Endothelial cell of umbilical vein (primary cell): ENCODE results near the gene NR3C2.

ENCODE experiments used
- CTCF ChIP-seq, 2 donors: IDR thresholded peaks; 1 replicate in 1 of 2; 2 replicates in 1 of 2; pipeline ENCODE4 v1.5.1; 2011; ENCODE audit warnings: low read length in 2 of 2, mild to moderate bottlenecking in 2 of 2, moderate library complexity in 2 of 2, control low read depth in 1 of 2, inconsistent platforms in 1 of 2, low read depth in 1 of 2; ENCODE audit not compliant: insufficient read depth in 1 of 2; ENCODE audit errors: extremely low read depth in 1 of 2
- EZH2 ChIP-seq: IDR thresholded peaks from 2 replicates; pipeline ENCODE4 v1.6.1; 2012; ENCODE audit warnings: borderline replicate concordance, low read depth, mild to moderate bottlenecking, moderate library complexity, low read length, inconsistent platforms; ENCODE audit not compliant: severe bottlenecking
- FOS ChIP-seq: IDR thresholded peaks from 2 replicates; pipeline ENCODE4 v1.6.1; 2011; ENCODE audit warnings: mild to moderate bottlenecking, low read length, moderate library complexity, borderline replicate concordance; ENCODE audit not compliant: insufficient read depth
- POLR2A ChIP-seq: IDR thresholded peaks from 2 replicates; pipeline ENCODE4 v1.6.1; 2012; ENCODE audit warnings: low read depth, mild to moderate bottlenecking, control low read depth, low read length
- POLR2AphosphoS5 ChIP-seq: IDR thresholded peaks from 2 replicates; pipeline ENCODE4 v1.6.1; 2012; ENCODE audit warnings: low read depth, mild to moderate bottlenecking, control low read depth, low read length, moderate library complexity; ENCODE audit not compliant: insufficient read depth

- TF ChIP-seq CTCF (IDR thresholded peaks at IDR 0.05; ENCODE audit: extremely low read depth in 1 of 2, insufficient read depth in 1 of 2, low read depth in 1 of 2, low read length in 2 of 2) (no peak), POLR2A (no peak), POLR2AphosphoS5 (no peak), EZH2 (no peak), FOS (no peak)
These were observed 11.4 kb downstream of the NR3C2 start for GRCh38 chr4:148430854-148431253.
